T-helper 1 cell treated with Interleukin-12 subunit alpha and Interleukin-12 subunit beta and Interleukin-4 antibody, amounts not matched to agents 30 μg/mL and 1 μg/mL, for 36 hours (primary cell): ENCODE data around the gene IGFBP3.
A peak's percentile ranks its signal among the peaks of the same experiment; 100 is the strongest.
"Not testable (repeated sequence)": the region's sequence is repeated elsewhere in the genome, so short reads cannot be mapped to it uniquely, and the experiment has no call there.

Experiments used
- H3K27ac Mint-ChIP-seq: one replicate; pipeline ENCODE4 v1.8.0; 2021; ENCODE audit warnings: mild to moderate bottlenecking, mixed read lengths
- H3K27me3 Mint-ChIP-seq: one replicate; pipeline ENCODE4 v1.8.0; 2021; ENCODE audit warnings: low read depth, mixed read lengths
- H3K36me3 Mint-ChIP-seq: one replicate; pipeline ENCODE4 v1.8.0; 2021; ENCODE audit warnings: low read depth, mixed read lengths
- H3K4me1 Mint-ChIP-seq: one replicate; pipeline ENCODE4 v1.8.0; 2021; ENCODE audit warnings: low read depth, mixed read lengths
- H3K4me3 Mint-ChIP-seq: one replicate; pipeline ENCODE4 v1.8.0; 2021; ENCODE audit warnings: mild to moderate bottlenecking, moderate library complexity, mixed read lengths
- H3K9me3 Mint-ChIP-seq: one replicate; pipeline ENCODE4 v1.8.0; 2021; ENCODE audit warnings: mixed read lengths

The IGFBP3 gene, protein sequence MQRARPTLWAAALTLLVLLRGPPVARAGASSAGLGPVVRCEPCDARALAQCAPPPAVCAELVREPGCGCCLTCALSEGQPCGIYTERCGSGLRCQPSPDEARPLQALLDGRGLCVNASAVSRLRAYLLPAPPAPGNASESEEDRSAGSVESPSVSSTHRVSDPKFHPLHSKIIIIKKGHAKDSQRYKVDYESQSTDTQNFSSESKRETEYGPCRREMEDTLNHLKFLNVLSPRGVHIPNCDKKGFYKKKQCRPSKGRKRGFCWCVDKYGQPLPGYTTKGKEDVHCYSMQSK

DNA sequence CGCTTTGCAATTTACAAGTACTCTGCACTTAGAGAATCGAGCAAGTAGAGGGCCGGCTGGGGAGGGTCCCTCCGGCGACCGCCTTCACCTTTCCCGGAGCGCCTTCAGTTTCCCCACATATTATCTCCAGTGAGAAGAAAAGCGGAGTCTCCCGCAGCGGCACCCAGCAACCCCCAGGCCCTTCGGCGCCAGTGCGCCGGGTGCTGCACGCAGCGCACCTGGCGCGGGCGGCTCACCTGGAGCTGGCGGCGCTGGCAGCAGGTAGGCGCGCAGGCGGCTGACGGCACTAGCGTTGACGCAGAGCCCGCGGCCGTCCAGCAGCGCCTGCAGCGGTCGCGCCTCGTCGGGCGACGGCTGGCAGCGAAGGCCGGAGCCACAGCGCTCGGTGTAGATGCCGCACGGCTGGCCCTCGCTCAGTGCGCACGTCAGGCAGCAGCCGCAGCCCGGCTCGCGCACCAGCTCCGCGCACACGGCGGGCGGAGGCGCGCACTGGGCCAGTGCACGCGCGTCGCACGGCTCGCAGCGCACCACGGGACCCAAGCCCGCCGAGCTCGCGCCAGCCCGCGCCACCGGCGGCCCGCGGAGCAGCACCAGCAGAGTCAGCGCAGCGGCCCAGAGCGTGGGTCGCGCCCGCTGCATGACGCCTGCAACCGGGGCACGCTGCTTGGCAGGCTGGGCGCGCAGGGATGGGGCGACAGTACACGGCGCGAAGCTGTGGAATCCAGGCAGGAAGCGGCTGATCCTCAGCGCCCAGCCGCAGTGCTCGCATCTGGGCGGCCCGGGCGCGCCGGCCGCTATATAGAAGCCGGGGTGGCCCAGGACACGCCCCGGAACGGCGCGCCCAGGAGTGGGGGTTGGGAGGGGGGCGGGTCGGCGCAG is at the start of gene IGFBP3:
TSS of gene IGFBP3 (minus strand) at position 771 of the 879 bp plus-strand sequence. CDS start at position 639, 132 bp downstream.
- Mint-ChIP-seq H3K4me1 (peaks cover 19% of the 10 kb centered on the region), H3K27me3 (peaks cover 72% of the 10 kb centered on the region), H3K4me3 (peak within 1 kb of the TSS; percentile 64), H3K9me3 (no peaks in the 10 kb centered on the region), H3K27ac (no peak within 1 kb of the TSS), H3K36me3 (peaks cover 2% of the 10 kb centered on the region)

DNA sequence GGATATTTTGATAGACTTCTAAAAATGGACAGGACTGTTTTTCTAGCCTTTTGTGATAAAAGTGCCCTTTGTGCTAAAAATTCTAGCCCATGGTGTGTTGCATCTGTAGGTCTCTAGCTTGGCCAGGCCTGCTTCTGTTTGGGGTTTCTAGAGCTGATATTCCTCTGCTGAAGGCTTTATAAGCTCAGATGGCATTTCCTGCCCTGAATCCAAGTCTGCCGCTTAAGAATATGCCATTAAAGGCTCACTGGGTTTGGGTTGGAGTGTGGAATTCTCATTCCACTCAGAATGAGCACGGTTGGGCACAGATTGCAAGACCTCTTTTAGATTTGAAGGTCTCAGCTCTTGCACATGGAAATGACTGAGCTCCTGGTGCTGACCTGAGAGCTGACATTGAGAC is 49.4 kb upstream of the IGFBP3 start:
- Mint-ChIP-seq H3K4me1 (peaks cover 1% of the 10 kb centered on the region), H3K27ac (no peak overlapping the region), H3K27me3 (no peaks in the 10 kb centered on the region)

DNA sequence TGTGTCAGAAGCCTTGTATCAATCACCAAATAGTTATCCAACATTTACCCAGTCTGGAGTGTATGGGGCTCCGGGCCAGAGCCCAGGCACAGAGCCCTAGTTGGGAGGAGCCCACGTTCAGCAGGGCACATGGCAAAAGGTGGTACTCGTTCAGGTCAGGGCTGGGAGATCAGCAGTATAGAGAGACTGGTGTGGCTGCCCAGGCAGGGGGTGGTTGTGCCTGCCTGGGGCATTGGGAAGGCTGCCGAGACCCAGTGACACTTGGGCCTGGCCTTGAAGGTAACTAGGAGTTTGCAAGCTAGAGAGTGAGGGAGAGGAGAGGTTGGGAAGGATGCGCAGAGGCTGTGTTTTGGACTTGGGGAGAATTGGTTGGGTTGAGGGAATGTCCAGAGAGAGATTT is 48.9 kb upstream of the IGFBP3 start:
- Mint-ChIP-seq H3K36me3 (no peaks in the 10 kb centered on the region), H3K27me3 (no peaks in the 10 kb centered on the region), H3K9me3 (no peaks in the 10 kb centered on the region), H3K27ac (no peak overlapping the region), H3K4me3 (no peak overlapping the region), H3K4me1 (peaks cover 1% of the 10 kb centered on the region)

More for the DNA sequence above, 49.4 kb upstream of the IGFBP3 start:
- Mint-ChIP-seq H3K9me3 (no peaks in the 10 kb centered on the region), H3K36me3 (no peaks in the 10 kb centered on the region), H3K4me3 (no peak overlapping the region)

DNA sequence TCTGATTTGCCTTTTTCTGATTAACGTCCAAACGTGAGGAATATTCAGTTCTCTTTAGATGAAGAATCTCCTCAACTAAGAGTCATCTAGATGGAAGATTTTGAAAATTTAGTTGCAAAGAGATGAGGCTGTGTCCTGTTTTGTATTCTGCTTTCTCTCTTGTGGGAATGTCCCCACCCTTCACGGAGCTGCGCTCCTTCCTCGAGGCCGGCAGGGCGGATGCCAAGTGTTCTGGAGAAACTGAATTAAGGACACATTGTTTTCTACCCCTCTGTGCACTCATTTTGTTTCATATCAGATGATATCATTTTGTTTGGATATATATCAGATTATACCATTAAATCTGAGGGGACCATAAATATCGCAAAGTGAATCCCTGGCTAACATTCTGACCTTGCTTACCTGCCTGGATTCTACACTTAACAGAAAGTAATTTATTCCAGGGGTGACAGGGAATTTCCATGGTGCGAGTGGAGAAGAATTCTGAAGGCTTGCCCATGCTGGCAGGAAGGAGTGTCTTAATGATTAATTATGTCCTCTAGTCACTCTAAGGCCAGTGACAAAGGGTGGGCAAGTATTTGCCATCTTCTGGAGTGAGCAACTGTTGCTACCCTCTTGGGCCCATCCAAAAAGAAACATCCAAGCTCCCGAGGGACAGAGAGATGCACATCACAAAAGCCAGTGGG is 47.9 kb upstream of the IGFBP3 start:
- peaks cover 1% of the 10 kb centered on the region for H3K4me1 Mint-ChIP-seq
- H3K4me3 Mint-ChIP-seq: no peak overlapping the region
- H3K27me3 Mint-ChIP-seq: no peaks in the 10 kb centered on the region
- no peaks in the 10 kb centered on the region for H3K9me3 Mint-ChIP-seq
- no peaks in the 10 kb centered on the region for H3K36me3 Mint-ChIP-seq
- H3K27ac Mint-ChIP-seq: no peak overlapping the region

DNA sequence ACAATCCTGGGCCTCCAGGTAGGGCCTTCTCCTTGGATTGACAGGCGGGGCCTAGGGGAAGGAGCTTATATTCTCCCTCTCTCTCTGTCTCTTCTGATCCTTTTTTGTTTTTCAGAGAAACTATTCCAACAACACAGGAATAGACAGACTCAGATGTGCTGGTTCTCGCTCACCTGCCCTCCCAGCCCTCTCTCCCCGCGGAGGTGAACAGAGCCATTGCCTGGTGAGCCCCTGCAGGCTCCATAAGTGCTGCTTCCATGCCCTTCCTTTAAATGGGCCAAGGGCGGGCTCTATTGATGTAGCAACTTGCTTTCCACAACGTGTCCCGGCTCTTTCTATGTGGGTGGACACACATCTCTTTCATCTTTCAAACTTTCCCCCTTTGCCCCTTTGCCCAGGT is 47.2 kb upstream of the IGFBP3 start:
- H3K36me3 Mint-ChIP-seq: no peaks in the 10 kb centered on the region
- peaks cover 1% of the 10 kb centered on the region for H3K4me1 Mint-ChIP-seq
- H3K9me3 Mint-ChIP-seq: no peaks in the 10 kb centered on the region
- no peaks in the 10 kb centered on the region for H3K27me3 Mint-ChIP-seq
- no peak overlapping the region for H3K27ac Mint-ChIP-seq
- H3K4me3 Mint-ChIP-seq: no peak overlapping the region

DNA sequence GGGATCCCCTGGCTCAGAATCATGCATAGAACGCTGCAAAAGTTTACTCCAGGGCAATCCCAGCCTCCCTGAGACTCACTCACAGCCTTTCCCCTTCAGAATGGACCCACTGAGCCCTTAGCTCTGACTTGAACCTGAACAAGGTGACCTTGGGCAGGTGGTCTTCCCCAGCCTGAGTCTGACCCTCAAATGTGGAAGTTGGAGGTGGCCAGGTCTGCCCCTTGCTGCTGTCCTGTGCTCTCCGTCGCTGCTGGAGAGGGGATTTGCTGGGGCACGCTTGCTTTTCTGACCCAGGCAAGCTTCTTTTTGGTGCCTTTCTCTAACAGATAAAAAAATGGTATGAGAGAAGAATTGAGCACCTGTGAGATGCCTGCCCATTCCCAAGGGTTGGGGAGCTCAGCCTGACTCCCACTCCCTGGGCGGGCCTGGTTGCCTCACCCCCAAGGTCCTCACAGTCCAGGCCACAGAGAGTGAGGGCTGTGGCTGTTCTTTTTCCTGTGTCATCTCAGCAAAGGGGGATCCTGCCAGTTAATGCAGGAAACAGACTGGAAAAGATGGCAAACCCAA is 46.6 kb upstream of the IGFBP3 start:
- H3K36me3 Mint-ChIP-seq: no peaks in the 10 kb centered on the region
- no peak overlapping the region for H3K27ac Mint-ChIP-seq
- H3K27me3 Mint-ChIP-seq: no peaks in the 10 kb centered on the region
- H3K4me3 Mint-ChIP-seq: no peak overlapping the region
- peaks cover 1% of the 10 kb centered on the region for H3K4me1 Mint-ChIP-seq
- no peaks in the 10 kb centered on the region for H3K9me3 Mint-ChIP-seq

DNA sequence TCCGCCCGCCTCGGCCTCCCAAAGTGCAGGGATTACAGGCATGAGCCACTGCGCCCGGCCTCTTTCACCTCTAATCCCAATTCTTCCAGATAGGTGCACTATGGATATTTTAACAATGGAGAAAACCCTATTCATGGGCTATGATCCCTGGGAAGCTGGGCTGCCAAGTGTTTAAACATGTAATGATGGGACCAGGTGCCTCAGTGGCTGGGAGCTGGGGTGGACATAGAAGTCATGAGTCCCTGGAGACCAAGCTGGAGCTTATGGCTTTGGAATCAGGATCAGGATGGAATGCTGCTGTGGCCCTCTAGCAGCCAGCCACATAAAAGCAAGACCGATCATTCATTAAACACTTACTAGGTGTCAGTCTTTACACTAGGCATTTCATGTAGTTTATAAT is 41.8 kb upstream of the IGFBP3 start:
- no peaks in the 10 kb centered on the region for H3K9me3 Mint-ChIP-seq
- no peaks in the 10 kb centered on the region for H3K27me3 Mint-ChIP-seq
- H3K4me3 Mint-ChIP-seq: no peak overlapping the region
- no peaks in the 10 kb centered on the region for H3K36me3 Mint-ChIP-seq
- H3K4me1 Mint-ChIP-seq: no peaks in the 10 kb centered on the region
- H3K27ac Mint-ChIP-seq: no peak overlapping the region

DNA sequence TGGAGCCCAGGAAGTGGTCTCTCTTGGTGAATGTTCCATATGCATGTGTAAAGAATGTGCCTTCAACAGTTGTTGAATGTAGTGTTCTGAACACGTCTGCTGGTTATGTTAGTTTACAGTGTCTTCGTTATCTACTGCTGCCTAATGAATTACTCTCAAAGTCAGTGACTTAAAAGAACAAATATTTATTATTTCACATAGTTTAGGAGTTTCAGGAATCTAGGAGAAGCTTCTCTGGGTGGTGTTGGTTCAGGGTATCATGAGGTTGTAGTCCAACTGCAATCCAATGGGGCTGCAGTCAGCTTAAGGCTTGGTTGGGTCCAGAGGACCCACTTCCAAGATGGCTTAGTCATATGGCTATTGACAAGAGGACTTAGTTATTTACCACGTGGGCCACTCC is 36.6 kb upstream of the IGFBP3 start:
- Mint-ChIP-seq H3K36me3 (no peaks in the 10 kb centered on the region), H3K27ac (no peak overlapping the region)

DNA sequence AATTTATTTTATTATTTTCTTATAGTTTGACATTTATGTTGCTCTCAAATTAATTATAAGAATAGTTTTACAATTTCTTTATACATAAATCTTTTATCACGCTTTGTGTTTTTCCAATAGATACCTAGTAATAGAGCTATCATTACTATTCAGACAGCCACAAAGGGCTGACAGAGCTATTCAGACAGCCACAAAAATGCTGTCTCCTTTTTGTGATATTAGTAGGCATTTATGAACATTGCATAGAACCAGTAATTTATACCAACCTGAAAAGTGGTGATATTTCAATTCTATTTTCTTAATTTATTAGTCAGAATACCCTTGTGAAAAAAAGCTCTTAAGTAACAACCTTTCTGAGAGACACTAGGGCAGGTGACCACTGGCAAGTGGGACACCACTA is 34.2 kb upstream of the IGFBP3 start:
- Mint-ChIP-seq H3K27ac (no peak overlapping the region), H3K27me3 (no peaks in the 10 kb centered on the region), H3K4me1 (no peaks in the 10 kb centered on the region), H3K36me3 (no peaks in the 10 kb centered on the region), H3K9me3 (no peaks in the 10 kb centered on the region), H3K4me3 (no peak overlapping the region)

More for the DNA sequence above, 36.6 kb upstream of the IGFBP3 start:
- no peaks in the 10 kb centered on the region for H3K4me1 Mint-ChIP-seq
- no peak overlapping the region for H3K4me3 Mint-ChIP-seq
- no peaks in the 10 kb centered on the region for H3K9me3 Mint-ChIP-seq
- no peaks in the 10 kb centered on the region for H3K27me3 Mint-ChIP-seq

DNA sequence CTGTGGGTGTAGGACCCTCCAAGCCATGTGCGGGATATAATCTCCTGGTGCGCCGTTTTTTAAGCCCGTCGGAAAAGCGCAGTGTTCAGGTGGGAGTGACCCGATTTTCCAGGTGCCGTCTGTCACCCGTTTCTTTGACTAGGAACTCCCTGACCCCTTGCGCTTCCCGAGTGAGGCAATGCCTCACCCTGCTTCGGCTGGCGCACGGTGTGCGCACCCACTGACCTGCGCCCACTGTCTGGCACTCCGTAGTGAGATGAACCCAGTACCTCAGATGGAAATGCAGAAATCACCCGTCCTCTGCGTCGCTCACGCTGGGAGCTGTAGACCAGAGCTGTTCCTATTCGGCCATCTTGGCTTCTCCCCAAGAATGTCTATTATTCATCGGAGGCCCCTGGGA is 32.0 kb upstream of the IGFBP3 start:
- not testable (repeated sequence) for H3K27ac Mint-ChIP-seq, H3K36me3 Mint-ChIP-seq, H3K9me3 Mint-ChIP-seq, H3K4me3 Mint-ChIP-seq, H3K27me3 Mint-ChIP-seq, H3K4me1 Mint-ChIP-seq

DNA sequence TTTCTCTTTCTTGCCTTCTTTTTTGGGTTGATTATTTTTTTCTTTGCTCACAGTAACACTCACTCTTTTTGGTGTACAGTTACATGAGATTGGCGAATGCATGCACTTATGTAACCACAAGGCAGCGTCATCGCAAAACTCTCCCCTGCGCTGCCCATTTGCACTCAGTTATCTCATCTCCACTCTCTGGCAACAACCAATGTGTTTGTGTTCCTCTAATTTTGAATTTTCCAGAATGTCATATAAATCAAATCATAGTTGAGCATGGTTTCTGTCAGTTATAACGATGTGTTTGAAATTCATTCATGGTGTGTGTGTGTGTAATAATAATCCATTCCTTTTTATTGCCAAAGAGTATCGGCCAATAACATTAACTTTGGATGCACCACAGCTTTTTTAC is 23.0 kb upstream of the IGFBP3 start:
- Mint-ChIP-seq H3K36me3 (peaks cover 1% of the 10 kb centered on the region), H3K27me3 (peaks cover 3% of the 10 kb centered on the region), H3K4me3 (no peak overlapping the region), H3K27ac (no peak overlapping the region), H3K9me3 (peaks cover 11% of the 10 kb centered on the region), H3K4me1 (peaks cover 10% of the 10 kb centered on the region)

DNA sequence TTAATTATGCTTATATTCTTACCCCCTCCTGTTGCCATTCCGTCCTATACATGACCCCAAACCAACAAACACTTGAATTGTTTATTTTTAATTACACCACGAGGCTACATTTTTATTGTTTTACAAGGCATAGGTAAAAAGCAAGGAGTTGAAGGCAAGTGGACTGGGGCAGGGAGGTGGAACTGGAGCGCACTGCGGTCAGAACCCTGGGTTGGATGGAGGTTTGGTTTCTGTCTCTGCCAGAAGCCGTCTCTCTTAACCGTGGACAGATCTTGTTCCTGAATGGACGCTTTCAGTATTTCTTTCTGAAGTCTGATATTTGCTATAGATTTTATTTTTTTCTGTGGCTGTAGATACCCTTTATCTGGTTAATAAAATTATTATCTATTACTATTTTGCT is 19.9 kb upstream of the IGFBP3 start:
- H3K27me3 Mint-ChIP-seq: peaks cover 3% of the 10 kb centered on the region
- peaks cover 1% of the 10 kb centered on the region for H3K36me3 Mint-ChIP-seq
- peaks cover 10% of the 10 kb centered on the region for H3K4me1 Mint-ChIP-seq
- H3K27ac Mint-ChIP-seq: no peak overlapping the region
- peak overlapping the region; percentile 61 for H3K4me3 Mint-ChIP-seq
- H3K9me3 Mint-ChIP-seq: peaks cover 11% of the 10 kb centered on the region

DNA sequence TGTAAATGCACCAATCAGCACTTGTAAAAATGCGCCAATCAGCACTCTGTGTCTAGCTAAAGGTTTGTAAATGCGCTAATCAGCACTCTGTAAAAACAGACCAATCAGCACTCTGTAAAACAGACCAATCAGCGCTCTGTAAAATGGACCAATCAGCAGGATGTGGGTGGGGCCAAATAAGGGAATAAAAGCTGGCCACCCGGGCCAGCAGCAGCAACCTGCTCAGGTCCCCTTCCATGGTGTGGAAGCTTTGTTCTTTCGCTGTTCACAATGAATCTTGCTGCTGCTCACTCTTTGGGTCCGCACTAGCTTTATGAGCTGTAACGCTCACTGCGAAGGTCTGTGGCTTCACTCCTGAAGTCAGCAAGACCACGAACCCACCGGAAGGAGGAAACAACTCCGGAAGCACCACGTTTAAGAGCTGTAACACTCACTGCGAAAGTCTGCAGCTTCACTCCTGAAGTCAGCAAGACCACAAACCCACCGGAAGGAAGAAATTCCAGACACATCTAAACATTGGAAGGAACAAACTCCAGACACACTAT is 19.2 kb upstream of the IGFBP3 start:
- not testable (repeated sequence) for H3K36me3 Mint-ChIP-seq, H3K27me3 Mint-ChIP-seq, H3K4me1 Mint-ChIP-seq
- Mint-ChIP-seq H3K27ac (peak overlapping the region; percentile 55), H3K4me3 (peak overlapping the region; percentile 61), H3K9me3 (peaks cover 11% of the 10 kb centered on the region)

DNA sequence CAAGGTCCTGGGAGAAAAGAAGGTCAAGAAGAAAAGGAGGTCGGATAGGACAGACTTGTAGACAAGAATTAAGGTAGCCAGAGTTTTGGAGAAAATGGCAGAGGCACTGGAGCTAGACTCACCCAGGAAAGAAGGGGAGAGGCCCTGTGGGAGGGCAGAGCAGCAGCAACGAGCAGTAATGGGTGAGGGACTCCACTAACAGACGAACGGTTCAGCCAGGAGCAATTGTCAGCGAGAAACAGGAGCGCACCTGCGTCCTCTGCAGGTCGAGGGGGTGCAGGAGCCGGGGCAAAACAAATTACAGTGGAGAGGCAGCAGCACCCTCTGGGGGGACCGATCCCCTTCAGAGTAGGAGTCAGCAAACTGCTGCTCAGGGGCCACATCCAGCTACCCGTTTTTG is 18.5 kb upstream of the IGFBP3 start:
- no peak overlapping the region for H3K27ac Mint-ChIP-seq
- H3K9me3 Mint-ChIP-seq: peaks cover 11% of the 10 kb centered on the region
- H3K4me1 Mint-ChIP-seq: peaks cover 10% of the 10 kb centered on the region
- peak overlapping the region; percentile 47 for H3K4me3 Mint-ChIP-seq
- peaks cover 3% of the 10 kb centered on the region for H3K27me3 Mint-ChIP-seq
- peaks cover 1% of the 10 kb centered on the region for H3K36me3 Mint-ChIP-seq
